AG04450 (cell line): Measurements from ENCODE around the gene GGN. TPM values are rescaled to one million over a fixed set of nuclear protein-coding genes. Genes with fewer than 3 reads are reported as not detected.

Source experiments
- CTCF ChIA-PET: fragments of 300-600, 350-600 bp; formaldehyde crosslinking; extraction: SDS; loops from one replicate; lab custom pipeline; 2022; ENCODE audit warnings: antibody characterized with exemption, inconsistent platforms; lab: Charles Lee
- POLR2A ChIA-PET: fragments of 350-600 bp; formaldehyde crosslinking; extraction: SDS; loops from one replicate; lab custom pipeline; 2021; ENCODE audit warnings: antibody characterized with exemption, inconsistent platforms; lab: Yijun Ruan, JAX
- DNase-seq: peaks from one replicate; pipeline ENCODE4 v3.0.0-alpha.2; 2011; ENCODE audit warnings: low read depth, low spot score
- H3K27ac ChIP-seq: one replicate; pipeline ENCODE4 v1.5.1; 2012; ENCODE audit warnings: low read depth, low read length, control low read depth
- H3K27me3 ChIP-seq: one replicate; pipeline ENCODE4 v1.6.0; 2012; ENCODE audit warnings: low read length; ENCODE audit not compliant: control insufficient read depth, insufficient read depth
- H3K4me3 ChIP-seq: 2 replicates; pipeline ENCODE4 v1.5.1; 2011; ENCODE audit warnings: mild to moderate bottlenecking, low read depth, low read length, control low read depth
- H3K9me3 ChIP-seq: 2 replicates; pipeline ENCODE4 v1.5.1; 2012; ENCODE audit warnings: low read length; ENCODE audit not compliant: control insufficient read depth, insufficient read depth
- polyA plus RNA-seq: library from polyadenylated mRNA; depleted of rRNA; stranded (reverse); fragments of >200 nt; gene quantifications from 2 replicates; pipeline ENCODE4 v1.2.3, GENCODE V29; 2011
- TF ChIP-seq, protein P1 (sequence below): IDR thresholded peaks from 2 replicates; pipeline ENCODE4 v1.5.1; 2011; ENCODE audit warnings: low read depth, low read length, control low read depth, inconsistent platforms

GGN gene
- polyA plus RNA-seq, 1 experiment = 0.15 TPM

DNA sequence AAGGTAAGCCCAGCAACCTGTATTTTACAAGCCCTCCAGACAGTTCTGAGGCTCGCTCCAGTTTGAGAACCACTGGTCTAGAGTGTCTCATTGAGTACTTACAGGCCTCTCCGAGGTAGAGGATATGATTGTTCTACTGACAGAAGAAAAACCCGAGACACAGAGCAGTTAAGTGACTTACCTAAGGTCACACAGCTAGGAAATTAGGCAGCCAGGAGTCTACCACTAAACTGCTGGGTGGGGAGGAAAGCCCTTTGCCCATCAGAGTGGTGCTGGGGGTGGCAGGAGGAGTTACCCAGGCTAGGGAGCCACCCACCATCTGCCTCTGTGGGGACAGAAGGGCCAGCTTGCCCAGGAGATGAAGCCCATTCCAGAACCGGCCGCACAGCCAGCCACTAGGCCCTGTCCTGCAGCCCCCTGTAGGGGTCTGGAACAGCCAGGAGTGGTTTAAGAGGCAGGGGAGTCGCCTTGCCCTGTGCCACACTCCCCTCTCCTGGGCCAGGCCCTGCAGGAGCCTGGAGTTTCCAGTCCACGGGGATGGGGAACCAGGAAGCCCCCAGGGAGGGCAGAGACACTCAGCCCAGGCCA lies 37.5 kb upstream of the GGN start:
- ChIA-PET POLR2A (no interaction called here), CTCF (interaction anchor here (0.9 kb wide), 1 partner anchor 23 kb away, joined by 5 read pairs; the partner anchor contains the start of gene FAM98C)
- TF ChIP-seq, protein P1, sequence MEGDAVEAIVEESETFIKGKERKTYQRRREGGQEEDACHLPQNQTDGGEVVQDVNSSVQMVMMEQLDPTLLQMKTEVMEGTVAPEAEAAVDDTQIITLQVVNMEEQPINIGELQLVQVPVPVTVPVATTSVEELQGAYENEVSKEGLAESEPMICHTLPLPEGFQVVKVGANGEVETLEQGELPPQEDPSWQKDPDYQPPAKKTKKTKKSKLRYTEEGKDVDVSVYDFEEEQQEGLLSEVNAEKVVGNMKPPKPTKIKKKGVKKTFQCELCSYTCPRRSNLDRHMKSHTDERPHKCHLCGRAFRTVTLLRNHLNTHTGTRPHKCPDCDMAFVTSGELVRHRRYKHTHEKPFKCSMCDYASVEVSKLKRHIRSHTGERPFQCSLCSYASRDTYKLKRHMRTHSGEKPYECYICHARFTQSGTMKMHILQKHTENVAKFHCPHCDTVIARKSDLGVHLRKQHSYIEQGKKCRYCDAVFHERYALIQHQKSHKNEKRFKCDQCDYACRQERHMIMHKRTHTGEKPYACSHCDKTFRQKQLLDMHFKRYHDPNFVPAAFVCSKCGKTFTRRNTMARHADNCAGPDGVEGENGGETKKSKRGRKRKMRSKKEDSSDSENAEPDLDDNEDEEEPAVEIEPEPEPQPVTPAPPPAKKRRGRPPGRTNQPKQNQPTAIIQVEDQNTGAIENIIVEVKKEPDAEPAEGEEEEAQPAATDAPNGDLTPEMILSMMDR = no peak

DNA sequence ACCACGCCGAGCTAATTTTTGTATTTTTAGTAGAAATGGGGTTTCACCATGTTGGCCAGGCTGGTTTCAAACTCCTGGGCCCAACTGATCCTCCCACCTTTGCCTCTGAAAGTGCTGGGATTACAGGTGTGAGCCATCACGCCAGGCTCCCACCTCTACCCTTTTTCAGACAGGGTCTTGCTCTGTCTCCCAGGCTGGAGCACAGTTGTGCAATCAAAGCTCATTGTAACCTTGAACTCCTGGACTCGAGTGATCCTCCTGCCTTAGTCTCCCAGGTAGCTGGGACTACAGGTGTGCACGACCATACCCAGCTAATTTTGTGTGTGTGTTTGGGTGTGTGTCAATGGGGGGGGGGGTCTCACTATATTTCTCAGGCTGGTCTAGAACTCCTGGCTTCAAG lies 36.4 kb upstream of the GGN start:
- Histone ChIP-seq H3K4me3 (no peak overlapping the region), H3K9me3 (no peaks in the 10 kb centered on the region; the same call in 1 of the 2 replicates), H3K27me3 (peaks cover 9% of the 10 kb centered on the region), H3K27ac (no peak overlapping the region)
- ChIA-PET CTCF (no interaction called here), POLR2A (no interaction called here)
- TF ChIP-seq, protein P1 = no peak
- no peak for DNase-seq

More for the DNA sequence above, 37.5 kb upstream of the GGN start:
- DNase-seq = no peak
- H3K9me3 ChIP-seq = no peaks in the 10 kb centered on the region; the same call in 1 of the 2 replicates
- no peak overlapping the region for H3K4me3 ChIP-seq
- peak overlapping the region; percentile 11 for H3K27ac ChIP-seq
- H3K27me3 ChIP-seq = peaks cover 4% of the 10 kb centered on the region

DNA sequence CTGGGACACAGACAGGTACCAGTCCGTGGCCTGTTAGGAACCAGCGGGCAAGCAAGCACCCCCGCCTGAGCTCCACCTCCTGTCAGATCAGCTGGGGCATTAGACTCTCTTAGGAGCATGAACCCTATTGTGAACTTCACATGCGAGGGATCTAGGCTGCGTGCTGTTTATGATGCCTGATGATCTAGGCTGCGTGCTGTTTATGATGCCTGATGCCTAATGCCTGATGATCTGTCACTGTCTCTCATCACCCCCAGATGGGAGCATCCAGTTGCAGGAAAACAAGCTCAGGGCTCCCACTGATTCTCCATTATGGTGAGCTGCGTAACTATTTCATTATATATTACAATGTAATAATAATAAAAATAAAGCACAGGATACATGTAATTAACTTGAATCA lies 34.6 kb upstream of the GGN start:
- CTCF ChIA-PET = no interaction called here
- POLR2A ChIA-PET = no interaction called here
- no peak for DNase-seq

GRCh38 chr19:38421856-38422255 lies 34.0 kb upstream of the GGN start:
- Histone ChIP-seq H3K27me3 (peaks cover 29% of the 10 kb centered on the region), H3K27ac (no peak overlapping the region), H3K4me3 (no peak overlapping the region), H3K9me3 (no peaks in the 10 kb centered on the region; the same call in 1 of the 2 replicates)
- CTCF ChIA-PET = no interaction called here
- TF ChIP-seq, protein P1 = no peak
- no peak for DNase-seq
- POLR2A ChIA-PET = no interaction called here

More for the DNA sequence above, 34.6 kb upstream of the GGN start:
- H3K27me3 ChIP-seq = peaks cover 23% of the 10 kb centered on the region
- no peak overlapping the region for H3K4me3 ChIP-seq
- H3K9me3 ChIP-seq = no peaks in the 10 kb centered on the region; the same call in 1 of the 2 replicates
- H3K27ac ChIP-seq = no peak overlapping the region
- TF ChIP-seq, protein P1 = no peak

DNA sequence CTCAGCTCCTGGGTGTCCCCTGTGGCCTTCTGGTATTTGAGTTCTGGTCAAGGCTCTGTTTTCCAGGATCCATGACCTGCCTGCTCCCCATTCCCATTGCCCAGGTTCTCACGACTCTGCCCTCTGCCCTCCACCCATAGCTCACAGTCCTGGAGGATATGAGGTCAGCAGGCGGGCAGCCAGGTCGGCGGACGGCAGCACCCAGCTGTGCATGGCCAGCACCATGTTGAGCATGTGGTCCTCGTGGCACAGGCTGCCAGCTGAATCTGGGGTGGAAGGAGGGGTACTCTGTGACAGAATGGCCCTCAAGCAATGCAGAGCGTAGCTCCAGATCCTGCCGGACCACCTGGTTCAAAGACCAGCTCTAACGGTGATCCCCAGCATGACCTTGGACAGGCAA lies 33.1 kb upstream of the GGN start:
- Histone ChIP-seq H3K27ac (no peak overlapping the region), H3K9me3 (no peaks in the 10 kb centered on the region; the same call in 1 of the 2 replicates), H3K4me3 (no peak overlapping the region), H3K27me3 (peaks cover 29% of the 10 kb centered on the region)
- no peak for DNase-seq
- TF ChIP-seq, protein P1 = no peak
- POLR2A ChIA-PET = no interaction called here
- CTCF ChIA-PET = interaction anchor here (0.5 to 0.9 kb wide), 2 partner anchors 18 to 702 kb away, joined by 3 to 4 read pairs; partner anchors contain the start of gene FAM98C
